K562 (cell line): ENCODE results near the gene GTPBP2. TPM values are rescaled to one million over a fixed set of nuclear protein-coding genes. Genes with fewer than 3 reads are reported as not detected.

ENCODE experiments used
- CHD1 ChIP-seq: fragments of 200-600 bp; sonication (generic); IDR thresholded peaks from one replicate; pipeline ENCODE4 v1.6.1; 2012; ENCODE audit warnings: mild to moderate bottlenecking, moderate library complexity, low read length, inconsistent platforms
- CREB3 ChIP-seq: fragments of 450-650 bp; conservative IDR thresholded peaks from 2 replicates; pipeline ENCODE4 v1.6.1; 2016; ENCODE audit warnings: missing genetic modification characterization, low read depth, mild to moderate bottlenecking, missing compliant biosample characterization, moderate library complexity
- CTBP1 ChIP-seq: fragments of 450-650 bp; IDR thresholded peaks from 2 replicates; pipeline ENCODE4 v1.6.1; 2016; ENCODE audit warnings: borderline replicate concordance
- CTCF ChIP-seq, 3 experiments: IDR thresholded peaks in 2 of 3; conservative IDR thresholded peaks in 1 of 3; 2 replicates each; pipeline ENCODE4 v1.5.1; 2011 to 2012; ENCODE audit warnings: low read length in 3 of 3, mild to moderate bottlenecking in 3 of 3, control low read depth in 2 of 3, improper control_type of control experiment in 1 of 3, inconsistent platforms in 1 of 3, low read depth in 1 of 3, mixed read lengths in 1 of 3, moderate library complexity in 1 of 3; ENCODE audit not compliant: insufficient read depth in 2 of 3
- E2F3 ChIP-seq: fragments of 250-450 bp; sonication (Bioruptor Pico); IDR thresholded peaks from 2 replicates; pipeline ENCODE4 v1.4.0; 2020; ENCODE audit warnings: mild to moderate bottlenecking
- ESRRA ChIP-seq: fragments of 450-650 bp; IDR thresholded peaks from 2 replicates; pipeline ENCODE4 v1.6.1; 2014; ENCODE audit warnings: low read depth, mild to moderate bottlenecking, moderate library complexity, borderline replicate concordance
- EWSR1 ChIP-seq: fragments of 450-650 bp; IDR thresholded peaks from 2 replicates; pipeline ENCODE4 v1.6.1; 2018; ENCODE audit warnings: borderline replicate concordance, mild to moderate bottlenecking, low read depth, moderate library complexity; ENCODE audit not compliant: partially characterized antibody
- FOS ChIP-seq: IDR thresholded peaks from 3 replicates; pipeline ENCODE4 v1.6.1; 2011; ENCODE audit not compliant: insufficient read length; ENCODE audit errors: extremely low read depth
- FOXA1 ChIP-seq: fragments of 450-650 bp; IDR thresholded peaks from 2 replicates; pipeline ENCODE4 v1.6.1; 2016; ENCODE audit warnings: mild to moderate bottlenecking, borderline replicate concordance
- GTF2E2 ChIP-seq: fragments of 200-800 bp; sonication (Bioruptor generic); IDR thresholded peaks from 2 replicates; pipeline ENCODE4 v1.6.1; 2016; ENCODE audit warnings: missing genetic modification characterization, missing compliant biosample characterization
- HIVEP1 ChIP-seq: fragments of 250-450 bp; sonication (Bioruptor Pico); IDR thresholded peaks from 2 replicates; pipeline ENCODE4 v1.4.0; 2020; ENCODE audit warnings: mild to moderate bottlenecking
- MEF2A ChIP-seq: IDR thresholded peaks from 2 replicates; pipeline ENCODE4 v1.6.1; 2011; ENCODE audit warnings: low read depth, mild to moderate bottlenecking, low read length, moderate library complexity; ENCODE audit not compliant: control insufficient read depth
- MEF2D ChIP-seq: conservative IDR thresholded peaks from 2 replicates; pipeline ENCODE4 v1.6.1; 2016; ENCODE audit warnings: low read depth, missing genetic modification characterization, missing compliant biosample characterization
- NCOR1 ChIP-seq: fragments of 450-650 bp; IDR thresholded peaks from 2 replicates; pipeline ENCODE4 v1.6.1; 2016; ENCODE audit warnings: mild to moderate bottlenecking, moderate library complexity
- NFATC3 ChIP-seq: fragments of 450-650 bp; IDR thresholded peaks from 2 replicates; pipeline ENCODE4 v1.6.1; 2017; ENCODE audit warnings: mild to moderate bottlenecking
- NFXL1 ChIP-seq: fragments of 450-650 bp; formaldehyde crosslinking; IDR thresholded peaks from 2 replicates; pipeline ENCODE4 v1.4.0; 2021; ENCODE audit warnings: mild to moderate bottlenecking
- PTTG1 ChIP-seq: fragments of 450-650 bp; IDR thresholded peaks from 2 replicates; pipeline ENCODE4 v1.6.1; 2016; ENCODE audit warnings: low read depth, mild to moderate bottlenecking, missing genetic modification characterization, missing compliant biosample characterization
- SLC30A9 ChIP-seq: fragments of 250-450 bp; sonication (Bioruptor Pico); IDR thresholded peaks from 2 replicates; pipeline ENCODE4 v1.8.0; 2022; ENCODE audit warnings: mild to moderate bottlenecking, moderate library complexity
- SRF ChIP-seq, 2 experiments: fragments of 250-450, 450-650 bp in 1 of 2; sonication (Bioruptor Pico) in 1 of 2; sonication (generic) in 1 of 2; formaldehyde crosslinking; IDR thresholded peaks; 2 replicates each; pipeline versions ENCODE4 v1.5.0 to v1.5.1; 2020 to 2022; ENCODE audit warnings: mild to moderate bottlenecking in 1 of 2, missing genetic modification reagents in 1 of 2
- TEAD4 ChIP-seq, 2 experiments: sonication (generic) in 1 of 2; formaldehyde crosslinking in 1 of 2; IDR thresholded peaks; 2 replicates each; pipeline versions ENCODE4 v1.6.1 to v1.8.0; 2012 to 2022; ENCODE audit warnings: borderline replicate concordance in 1 of 2, inconsistent platforms in 1 of 2, low read length in 1 of 2, mild to moderate bottlenecking in 1 of 2, missing genetic modification reagents in 1 of 2
- TSHZ1 ChIP-seq: fragments of 250-450 bp; sonication (Bioruptor Pico); IDR thresholded peaks from 2 replicates; pipeline ENCODE4 v1.4.0; 2020; ENCODE audit warnings: mild to moderate bottlenecking, moderate library complexity
- ZNF408 ChIP-seq: fragments of 250-450 bp; sonication (Bioruptor Pico); IDR thresholded peaks from 2 replicates; pipeline ENCODE4 v1.4.0; 2020; ENCODE audit warnings: low read depth, mild to moderate bottlenecking, moderate library complexity
- polyA plus RNA-seq, 8 experiments: library from polyadenylated mRNA; depleted of rRNA in 4 of 8; stranded (reverse) in 5 of 8; unstranded in 3 of 8; fragments of >200 nt; fragmentation: Nextera tagmentation in 2 of 8; fragmentation: Illumina TruSeq in 1 of 8; extraction: Ambion mirVana in 2 of 8; extraction: Trizol in 1 of 8; gene quantifications; 2 replicates each; pipeline versions ENCODE4 v1.2.1 to v1.2.3, GENCODE V29; 2011 to 2014; ENCODE audit warnings: inconsistent platforms in 1 of 8, missing spikeins in 1 of 8
- total RNA-seq, 7 experiments: library from RNA; depleted of rRNA in 6 of 7; stranded (reverse); fragments of >200 nt in 6 of 7; fragmentation: Illumina TruSeq in 2 of 7; extraction: Trizol in 2 of 7; gene quantifications; 2 replicates each; pipeline versions ENCODE4 v1.2.1 to v1.2.3, GENCODE V29; 2011 to 2021; ENCODE audit warnings: low replicate concordance in 1 of 7

The GTPBP2 gene
- total and polyA plus RNA-seq, 9 of the 15 experiments (the other 6 are each of a cell fraction or from before 2014, with no cell fraction given), result 48.4 to 196 (median 111) TPM

GRCh38 chr6:43570876-43571441 lies 58.1 kb downstream of the GTPBP2 start (continued):
- 0 out of 2 replicates have a peak, but pooled peaks have one; percentile 42 for TF ChIP-seq CREB3
- TF ChIP-seq CTBP1, result no peak
- TF ChIP-seq NCOR1, result no peak
- TF ChIP-seq MEF2D (tag), result peak; percentile 72; the same call in 1 of the 2 replicates
- TF ChIP-seq CTCF (IDR thresholded peaks at IDR 0.05 in 2 of 3, conservative IDR thresholded peaks at IDR 0.05 in 1 of 3; ENCODE audit: insufficient read depth in 2 of 3, low read depth in 1 of 3, low read length in 3 of 3), result no peak
- TF ChIP-seq MEF2A, result no peak
- no peak for TF ChIP-seq E2F3
- no peak for TF ChIP-seq EWSR1
- TF ChIP-seq SRF (CRISPR knock-in tag; IDR thresholded peaks at IDR 0.05), result peak in 1 of 2 experiments; percentile 76; a peak in 1 of 4 replicates
- peak; percentile 61; the same call in 1 of the 2 replicates for TF ChIP-seq GTF2E2 (tag)
- no peak for TF ChIP-seq ESRRA
- no peak for TF ChIP-seq HIVEP1 (CRISPR knock-in tag)
- TF ChIP-seq NFXL1 (CRISPR knock-in tag), result peak; percentile 88
- no peak for TF ChIP-seq TSHZ1 (CRISPR knock-in tag)
- no peak for TF ChIP-seq ZNF408 (CRISPR knock-in tag)
- TF ChIP-seq CHD1, result no peak
- TF ChIP-seq PTTG1 (tag), result peak; percentile 61
- peak; percentile 65; the same call in 1 of the 2 replicates for TF ChIP-seq TEAD4 (IDR thresholded peaks at IDR 0.05; ENCODE audit: low read length)
- TF ChIP-seq TEAD4 (CRISPR knock-in tag; IDR thresholded peaks at IDR 0.05; ENCODE audit: borderline replicate concordance), result no peak
- no peak for TF ChIP-seq SLC30A9 (CRISPR knock-in tag)
- no peak for TF ChIP-seq FOS
- no peak; the same call in 1 of the 2 replicates for TF ChIP-seq NFATC3
- TF ChIP-seq FOXA1, result no peak
